K562 (cell line): ENCODE data around the gene MARCKSL1. TPM values are rescaled to one million over a fixed set of nuclear protein-coding genes. Genes with fewer than 3 reads are reported as not detected.

Experiments
- ATF7 ChIP-seq: fragments of 450-650 bp; IDR thresholded peaks from 2 replicates; pipeline ENCODE4 v1.7.1; 2014; ENCODE audit warnings: mild to moderate bottlenecking, moderate library complexity
- BDP1 ChIP-seq: IDR thresholded peaks from 3 replicates; pipeline ENCODE4 v1.6.1; 2011; ENCODE audit not compliant: insufficient read length, insufficient read depth
- CC2D1A ChIP-seq: fragments of 450-650 bp; IDR thresholded peaks from 2 replicates; pipeline ENCODE4 v1.6.1; 2017; ENCODE audit warnings: mild to moderate bottlenecking
- CREM ChIP-seq: IDR thresholded peaks from 2 replicates; pipeline ENCODE4 v1.6.1; 2014; ENCODE audit warnings: antibody characterized with exemption, low read depth
- HIVEP1 ChIP-seq: fragments of 250-450 bp; sonication (Bioruptor Pico); IDR thresholded peaks from 2 replicates; pipeline ENCODE4 v1.4.0; 2020; ENCODE audit warnings: mild to moderate bottlenecking
- KLF1 ChIP-seq: fragments of 450-650 bp; IDR thresholded peaks from 2 replicates; pipeline ENCODE4 v1.6.1; 2016; ENCODE audit warnings: missing genetic modification characterization, missing compliant biosample characterization
- NFIX ChIP-seq: fragments of 250-450 bp; sonication (Bioruptor Pico); IDR thresholded peaks from 2 replicates; pipeline ENCODE4 v1.4.0; 2020; ENCODE audit warnings: low read depth, mild to moderate bottlenecking, moderate library complexity
- PHF8 ChIP-seq: fragments of 200-600 bp; sonication (generic); IDR thresholded peaks from 2 replicates; pipeline ENCODE4 v1.6.1; 2012; ENCODE audit warnings: mixed run types, mild to moderate bottlenecking, inconsistent platforms, low read length, moderate library complexity, borderline replicate concordance
- POLR2G ChIP-seq: fragments of 200-400 bp; formaldehyde crosslinking; IDR thresholded peaks from 2 replicates; pipeline ENCODE4 v1.6.1; 2017; ENCODE audit warnings: low read depth, mild to moderate bottlenecking, antibody characterized with exemption, low read length, moderate library complexity
- RHOXF2B ChIP-seq: fragments of 250-450 bp; sonication (Bioruptor Pico); conservative IDR thresholded peaks from 2 replicates; pipeline ENCODE4 v1.5.1; 2021
- TEAD1 ChIP-seq, 2 experiments: fragments of 450-650 bp in 1 of 2; sonication (generic) in 1 of 2; formaldehyde crosslinking; IDR thresholded peaks; 2 replicates each; pipeline versions ENCODE4 v1.4.0 to v1.8.0; 2020 to 2022; ENCODE audit warnings: mild to moderate bottlenecking in 2 of 2, missing genetic modification reagents in 1 of 2
- YY1 ChIP-seq, 3 experiments: IDR thresholded peaks; 2 replicates each; pipeline ENCODE4 v1.6.1; 2011; ENCODE audit warnings: low read length in 2 of 3, mild to moderate bottlenecking in 2 of 3, moderate library complexity in 2 of 3, borderline replicate concordance in 1 of 3, control low read depth in 1 of 3, low read depth in 1 of 3; ENCODE audit not compliant: insufficient read depth in 3 of 3, insufficient replicate concordance in 2 of 3, control insufficient read depth in 1 of 3, insufficient read length in 1 of 3; ENCODE audit errors: extremely low read depth in 1 of 3
- ZFX ChIP-seq: sonication (generic); formaldehyde crosslinking; IDR thresholded peaks from 2 replicates; pipeline ENCODE4 v1.8.0; 2022; ENCODE audit warnings: mild to moderate bottlenecking, missing genetic modification reagents, moderate library complexity
- ZKSCAN3 ChIP-seq: fragments of 250-450 bp; sonication (Bioruptor Pico); IDR thresholded peaks from 2 replicates; pipeline ENCODE4 v1.4.0; 2020
- ZNF133 ChIP-seq: fragments of 250-450 bp; sonication (Bioruptor Pico); IDR thresholded peaks from 2 replicates; pipeline ENCODE4 v1.4.0; 2020; ENCODE audit warnings: mild to moderate bottlenecking
- ZNF263 ChIP-seq: sonication (generic); formaldehyde crosslinking; IDR thresholded peaks from 2 replicates; pipeline ENCODE4 v1.8.0; 2022; ENCODE audit warnings: mild to moderate bottlenecking, missing genetic modification reagents, borderline replicate concordance
- ZNF57 ChIP-seq: fragments of 450-650 bp; formaldehyde crosslinking; IDR thresholded peaks from 2 replicates; pipeline ENCODE4 v1.4.0; 2020; ENCODE audit warnings: mild to moderate bottlenecking, moderate library complexity
- ZNF764 ChIP-seq: fragments of 250-450 bp; sonication (Bioruptor Pico); IDR thresholded peaks from 2 replicates; pipeline ENCODE4 v1.4.0; 2020; ENCODE audit warnings: low read depth, mild to moderate bottlenecking, moderate library complexity
- ZNF785 ChIP-seq: fragments of 250-450 bp; sonication (Bioruptor Pico); IDR thresholded peaks from 2 replicates; pipeline ENCODE4 v1.4.0; 2020; ENCODE audit warnings: mild to moderate bottlenecking
- polyA plus RNA-seq, 8 experiments: library from polyadenylated mRNA; depleted of rRNA in 4 of 8; stranded (reverse) in 5 of 8; unstranded in 3 of 8; fragments of >200 nt; fragmentation: Nextera tagmentation in 2 of 8; fragmentation: Illumina TruSeq in 1 of 8; extraction: Ambion mirVana in 2 of 8; extraction: Trizol in 1 of 8; gene quantifications; 2 replicates each; pipeline versions ENCODE4 v1.2.1 to v1.2.3, GENCODE V29; 2011 to 2014; ENCODE audit warnings: inconsistent platforms in 1 of 8, missing spikeins in 1 of 8
- total RNA-seq, 7 experiments: library from RNA; depleted of rRNA in 6 of 7; stranded (reverse); fragments of >200 nt in 6 of 7; fragmentation: Illumina TruSeq in 2 of 7; extraction: Trizol in 2 of 7; gene quantifications; 2 replicates each; pipeline versions ENCODE4 v1.2.1 to v1.2.3, GENCODE V29; 2011 to 2021; ENCODE audit warnings: low replicate concordance in 1 of 7
- TF ChIP-seq, protein P1 (sequence below): fragments of 450-650 bp; IDR thresholded peaks from 2 replicates; pipeline ENCODE4 v1.7.0; 2016; ENCODE audit warnings: borderline replicate concordance
- TF ChIP-seq, protein P2 (sequence below): fragments of 200-800 bp; sonication (Bioruptor generic); IDR thresholded peaks from 2 replicates; pipeline ENCODE4 v1.6.1; 2017; ENCODE audit warnings: missing genetic modification characterization, missing compliant biosample characterization
- TF ChIP-seq, protein P3 (sequence below): fragments of 250-450 bp; sonication (Bioruptor Pico); IDR thresholded peaks from 2 replicates; pipeline ENCODE4 v1.5.1; 2021; ENCODE audit warnings: mild to moderate bottlenecking
- TF ChIP-seq, protein P4 (sequence below): fragments of 250-450 bp; sonication (Bioruptor Pico); IDR thresholded peaks from 2 replicates; pipeline ENCODE4 v1.8.0; 2021; ENCODE audit warnings: moderate library complexity, mild to moderate bottlenecking, inconsistent platforms

MARCKSL1 gene
- total and polyA plus RNA-seq, 9 of the 15 experiments (the other 6 are each of a cell fraction or from before 2014, with no cell fraction given): 14.7 to 325 (median 155) TPM

DNA sequence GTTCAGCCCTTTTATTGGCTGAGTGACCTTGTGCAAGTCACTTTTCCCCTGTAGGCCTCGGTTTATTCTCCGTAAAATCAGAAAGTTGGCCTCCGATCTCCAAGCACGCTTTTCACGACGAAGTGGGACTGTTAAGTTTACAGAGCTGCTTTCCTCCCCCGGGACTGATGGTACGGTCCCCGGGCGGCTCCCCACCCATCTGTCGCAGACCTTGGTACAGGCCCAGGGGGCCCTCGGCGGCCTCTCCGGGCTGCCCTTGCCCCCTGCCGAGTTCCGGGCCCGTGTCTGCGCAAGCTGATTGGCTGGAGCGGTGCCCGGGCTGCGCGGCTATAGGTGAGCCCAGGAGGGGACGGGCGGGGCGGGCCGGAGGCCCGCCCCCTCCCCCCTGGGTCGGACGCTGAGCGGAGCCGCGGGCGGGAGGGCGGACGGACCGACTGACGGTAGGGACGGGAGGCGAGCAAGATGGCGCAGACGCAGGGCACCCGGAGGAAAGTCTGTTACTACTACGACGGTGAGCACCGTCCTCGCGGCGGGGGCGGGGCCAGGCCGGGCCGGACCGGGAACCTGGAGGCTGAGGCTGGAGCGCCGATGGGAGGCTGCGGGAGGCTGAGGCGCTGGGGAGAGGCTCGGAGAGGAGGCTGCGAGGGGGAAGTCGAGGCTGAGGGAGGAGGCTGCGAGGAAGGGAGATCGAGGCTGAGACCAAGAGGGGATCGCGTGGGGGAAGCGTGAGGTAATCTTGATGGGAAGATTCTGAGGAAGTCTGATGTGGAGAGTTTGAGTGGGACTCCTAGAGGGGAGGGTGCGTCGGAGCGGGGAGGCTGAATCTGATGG, 44.1 kb downstream of the MARCKSL1 start, which contains the start of gene HDAC1 (continued):
- TF ChIP-seq, protein P1, sequence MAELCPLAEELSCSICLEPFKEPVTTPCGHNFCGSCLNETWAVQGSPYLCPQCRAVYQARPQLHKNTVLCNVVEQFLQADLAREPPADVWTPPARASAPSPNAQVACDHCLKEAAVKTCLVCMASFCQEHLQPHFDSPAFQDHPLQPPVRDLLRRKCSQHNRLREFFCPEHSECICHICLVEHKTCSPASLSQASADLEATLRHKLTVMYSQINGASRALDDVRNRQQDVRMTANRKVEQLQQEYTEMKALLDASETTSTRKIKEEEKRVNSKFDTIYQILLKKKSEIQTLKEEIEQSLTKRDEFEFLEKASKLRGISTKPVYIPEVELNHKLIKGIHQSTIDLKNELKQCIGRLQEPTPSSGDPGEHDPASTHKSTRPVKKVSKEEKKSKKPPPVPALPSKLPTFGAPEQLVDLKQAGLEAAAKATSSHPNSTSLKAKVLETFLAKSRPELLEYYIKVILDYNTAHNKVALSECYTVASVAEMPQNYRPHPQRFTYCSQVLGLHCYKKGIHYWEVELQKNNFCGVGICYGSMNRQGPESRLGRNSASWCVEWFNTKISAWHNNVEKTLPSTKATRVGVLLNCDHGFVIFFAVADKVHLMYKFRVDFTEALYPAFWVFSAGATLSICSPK: peak; percentile 97; the same call in 1 of the 2 replicates
- TF ChIP-seq ZKSCAN3 (no peak), CC2D1A (peak; percentile 78), CREM (peak; percentile 59; the same call in 1 of the 2 replicates), TEAD1 (CRISPR knock-in tag; IDR thresholded peaks at IDR 0.05) (no peak), POLR2G (peak; percentile 97), ZFX (CRISPR knock-in tag) (peak; percentile 88), ZNF57 (CRISPR knock-in tag) (no peak), YY1 (IDR thresholded peaks at IDR 0.05; ENCODE audit: borderline replicate concordance in 1 of 3, control insufficient read depth in 1 of 3, extremely low read depth in 1 of 3, insufficient read depth in 3 of 3, insufficient read length in 1 of 3, insufficient replicate concordance in 2 of 3, low read depth in 1 of 3, low read length in 2 of 3) (peak; percentile 74 to 94 (median 90)), NFIX (no peak), ZNF263 (CRISPR knock-in tag) (0 out of 2 replicates have a peak, but pooled peaks have one; percentile 57), KLF1 (tag) (no peak; the same call in 1 of the 2 replicates), ZNF133 (CRISPR knock-in tag) (no peak), ZNF785 (no peak), PHF8 (peak; percentile 83; the same call in 1 of the 2 replicates), BDP1 (no peak), ZNF764 (CRISPR knock-in tag) (no peak), HIVEP1 (no peak; the same call in 1 of the 2 replicates), RHOXF2B (CRISPR knock-in tag) (no peak), ATF7 (peak; percentile 99)
- TF ChIP-seq, protein P2, sequence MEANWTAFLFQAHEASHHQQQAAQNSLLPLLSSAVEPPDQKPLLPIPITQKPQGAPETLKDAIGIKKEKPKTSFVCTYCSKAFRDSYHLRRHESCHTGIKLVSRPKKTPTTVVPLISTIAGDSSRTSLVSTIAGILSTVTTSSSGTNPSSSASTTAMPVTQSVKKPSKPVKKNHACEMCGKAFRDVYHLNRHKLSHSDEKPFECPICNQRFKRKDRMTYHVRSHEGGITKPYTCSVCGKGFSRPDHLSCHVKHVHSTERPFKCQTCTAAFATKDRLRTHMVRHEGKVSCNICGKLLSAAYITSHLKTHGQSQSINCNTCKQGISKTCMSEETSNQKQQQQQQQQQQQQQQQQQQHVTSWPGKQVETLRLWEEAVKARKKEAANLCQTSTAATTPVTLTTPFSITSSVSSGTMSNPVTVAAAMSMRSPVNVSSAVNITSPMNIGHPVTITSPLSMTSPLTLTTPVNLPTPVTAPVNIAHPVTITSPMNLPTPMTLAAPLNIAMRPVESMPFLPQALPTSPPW (CRISPR knock-in tag): peak; percentile 97
- TF ChIP-seq, protein P3, sequence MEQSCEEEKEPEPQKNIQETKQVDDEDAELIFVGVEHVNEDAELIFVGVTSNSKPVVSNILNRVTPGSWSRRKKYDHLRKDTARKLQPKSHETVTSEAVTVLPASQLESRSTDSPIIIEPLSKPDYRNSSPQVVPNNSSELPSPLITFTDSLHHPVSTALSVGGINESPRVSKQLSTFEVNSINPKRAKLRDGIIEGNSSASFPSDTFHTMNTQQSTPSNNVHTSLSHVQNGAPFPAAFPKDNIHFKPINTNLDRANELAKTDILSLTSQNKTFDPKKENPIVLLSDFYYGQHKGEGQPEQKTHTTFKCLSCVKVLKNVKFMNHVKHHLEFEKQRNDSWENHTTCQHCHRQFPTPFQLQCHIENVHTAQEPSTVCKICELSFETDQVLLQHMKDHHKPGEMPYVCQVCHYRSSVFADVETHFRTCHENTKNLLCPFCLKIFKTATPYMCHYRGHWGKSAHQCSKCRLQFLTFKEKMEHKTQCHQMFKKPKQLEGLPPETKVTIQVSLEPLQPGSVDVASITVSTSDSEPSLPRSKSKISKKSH (CRISPR knock-in tag): no peak
- TF ChIP-seq, protein P4, sequence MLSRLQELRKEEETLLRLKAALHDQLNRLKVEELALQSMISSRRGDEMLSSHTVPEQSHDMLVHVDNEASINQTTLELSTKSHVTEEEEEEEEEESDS: no peak
